HG02973 (cell line): ENCODE results near the gene ACACA.

Experiments
- ATAC-seq: cut with Tn5 transposase; IDR thresholded peaks from one replicate; pipeline ENCODE4 v1.9.1; 2021; ENCODE audit warnings: moderate library complexity; ENCODE audit not compliant: unreplicated experiment

The ACACA gene

GRCh38 chr17:37048811-37049210, 357.8 kb downstream of the ACACA start:
- no peak for ATAC-seq

GRCh38 chr17:37047631-37048104, 359.0 kb downstream of the ACACA start:
- ATAC-seq, result no peak

GRCh38 chr17:37045351-37045922, 361.2 kb downstream of the ACACA start:
- no peak for ATAC-seq

GRCh38 chr17:37043201-37043600, 363.4 kb downstream of the ACACA start:
- ATAC-seq, result no peak

GRCh38 chr17:37041932-37042331, 364.7 kb downstream of the ACACA start:
- ATAC-seq, result no peak

GRCh38 chr17:37039269-37039668, 367.4 kb downstream of the ACACA start:
- no peak for ATAC-seq

- no peak for ATAC-seq
Measured at GRCh38 chr17:37037590-37038155, 369.0 kb downstream of the ACACA start.
